H1 (cell line): ENCODE data around the gene CCDC195. TPM values are rescaled to one million over a fixed set of nuclear protein-coding genes. Genes with fewer than 3 reads are reported as not detected.

ENCODE experiments used
- ATF3 ChIP-seq: IDR thresholded peaks from 2 replicates; pipeline ENCODE4 v1.6.1; 2011; ENCODE audit warnings: low read depth, mild to moderate bottlenecking, low read length; ENCODE audit not compliant: insufficient read depth
- HDAC2 ChIP-seq, 2 experiments: fragments of 300-600 bp in 1 of 2; sonication (generic) in 1 of 2; IDR thresholded peaks; 2 replicates each; pipeline ENCODE4 v1.6.1; 2011 to 2012; ENCODE audit warnings: low read depth in 2 of 2, low read length in 2 of 2, mild to moderate bottlenecking in 2 of 2, moderate library complexity in 2 of 2, borderline replicate concordance in 1 of 2, inconsistent platforms in 1 of 2
- RNF2 ChIP-seq: fragments of 200-900, 300-1000 bp; sonication (generic); IDR thresholded peaks from 2 replicates; pipeline ENCODE4 v1.7.1; 2016; ENCODE audit warnings: borderline replicate concordance, low read depth, mild to moderate bottlenecking, antibody characterized with exemption, low read length; ENCODE audit not compliant: poor library complexity, severe bottlenecking; ENCODE audit errors: missing control alignments
- polyA plus RNA-seq, 7 experiments: library from polyadenylated mRNA; depleted of rRNA in 3 of 7; stranded (reverse) in 5 of 7; unstranded in 2 of 7; fragments of >200 nt in 5 of 7; fragments of 200-250 nt in 2 of 7; gene quantifications; 1 replicate in 5 of 7; 2 replicates in 1 of 7; 4 replicates in 1 of 7; pipeline versions ENCODE4 v1.2.1 to v1.2.3, GENCODE V29; 2011 to 2013; ENCODE audit warnings: missing spikeins in 2 of 7, mixed read lengths in 2 of 7
- total RNA-seq: library from RNA; stranded (reverse); fragmentation: NEBNext Ultra II Directional; extraction: Animal tissue kit (Norgen Biotek cat#: 25700); gene quantifications from 2 replicates; pipeline ENCODE4 v1.2.1, GENCODE V29; 2021

CCDC195 gene
- total and polyA plus RNA-seq, 2 of the 8 experiments (the other 6 are each of a cell fraction or from before 2014, with no cell fraction given), result not detected

DNA sequence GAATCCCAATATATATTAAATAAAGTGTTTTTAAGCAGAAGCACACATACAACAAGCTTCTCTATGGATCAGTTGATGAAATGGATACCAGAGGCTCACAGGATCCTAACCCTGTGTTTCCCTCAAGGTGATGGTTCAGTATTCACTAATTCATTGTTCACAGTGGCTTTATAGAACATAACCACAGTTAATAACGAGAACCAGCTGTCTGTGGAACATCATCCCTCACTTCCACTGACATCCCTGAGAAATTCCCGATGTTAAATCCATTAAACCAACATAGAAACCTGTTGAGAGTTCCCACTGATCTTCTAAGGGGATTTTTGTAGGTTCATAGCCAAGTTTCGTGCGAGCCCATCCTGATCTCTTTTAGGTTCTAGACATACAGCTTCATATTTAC is 29.0 kb downstream of the CCDC195 start (continued):
- no peak for TF ChIP-seq ATF3
- TF ChIP-seq RNF2, result no peak
- TF ChIP-seq HDAC2 (IDR thresholded peaks at IDR 0.05; ENCODE audit: borderline replicate concordance in 1 of 2, low read depth in 2 of 2, low read length in 2 of 2), result no peak
- TF ChIP-seq, all 59 proteins: peak for 0
